ENCODE data around the gene DLX6.

The DLX6 gene

GRCh38 chr7:96989859-96990317, 15.5 kb upstream of the DLX6 start:
- Mint-ChIP-seq H3K9me3 (no peaks in the 10 kb centered on the region), H3K4me1 (no peaks in the 10 kb centered on the region), H3K27ac (no peak overlapping the region), H3K4me3 (no peak overlapping the region), H3K27me3 (peaks cover 65% of the 10 kb centered on the region), H3K36me3 (peaks cover 2% of the 10 kb centered on the region)
- CTCF ChIA-PET, result interaction anchor here (0.9 kb wide), 1 partner anchor 38 kb away, joined by 3 read pairs; no protein-coding TSS in a partner anchor
- DNase-seq, result no peak

- CTCF ChIA-PET, result no interaction called here
- H3K27me3 Mint-ChIP-seq, result peaks cover 83% of the 10 kb centered on the region
- H3K27ac Mint-ChIP-seq, result no peak overlapping the region
- no peak overlapping the region for H3K4me3 Mint-ChIP-seq
- no peak for DNase-seq
- no peaks in the 10 kb centered on the region for H3K9me3 Mint-ChIP-seq
- no peaks in the 10 kb centered on the region for H3K4me1 Mint-ChIP-seq
- H3K36me3 Mint-ChIP-seq, result peaks cover 2% of the 10 kb centered on the region
Observed at GRCh38 chr7:96991546-96992191, 13.7 kb upstream of the DLX6 start.

GRCh38 chr7:96992192-96993005, 13.0 kb upstream of the DLX6 start:
- H3K9me3 Mint-ChIP-seq, result no peaks in the 10 kb centered on the region
- peaks cover 85% of the 10 kb centered on the region for H3K27me3 Mint-ChIP-seq
- H3K36me3 Mint-ChIP-seq, result peaks cover 2% of the 10 kb centered on the region
- DNase-seq, result no peak
- H3K4me3 Mint-ChIP-seq, result no peak overlapping the region
- no peaks in the 10 kb centered on the region for H3K4me1 Mint-ChIP-seq
- CTCF ChIA-PET, result interaction anchor here (1.5 kb wide), 1 partner anchor 915 kb away, joined by 3 read pairs; no protein-coding TSS in a partner anchor
- peak overlapping the region; percentile 16 for H3K27ac Mint-ChIP-seq

- no peaks in the 10 kb centered on the region for H3K9me3 Mint-ChIP-seq
- DNase-seq, result no peak
- H3K4me3 Mint-ChIP-seq, result no peak overlapping the region
- H3K36me3 Mint-ChIP-seq, result peaks cover 2% of the 10 kb centered on the region
- CTCF ChIA-PET, result interaction anchor here (1.1 to 1.5 kb wide), 2 partner anchors 10 to 916 kb away, joined by 3 read pairs; no protein-coding TSS in a partner anchor
- no peaks in the 10 kb centered on the region for H3K4me1 Mint-ChIP-seq
- H3K27me3 Mint-ChIP-seq, result peaks cover 91% of the 10 kb centered on the region
- H3K27ac Mint-ChIP-seq, result no peak overlapping the region
Observed at GRCh38 chr7:96993094-96993865, 12.1 kb upstream of the DLX6 start.

- CTCF ChIA-PET, result interaction anchor here (1.1 kb wide), 1 partner anchor 9 kb away, joined by 3 read pairs; no protein-coding TSS in a partner anchor
- H3K4me3 Mint-ChIP-seq, result no peak overlapping the region
Observed at GRCh38 chr7:96993980-96994379, 11.4 kb upstream of the DLX6 start.

GRCh38 chr7:96995406-96996110, 9.8 kb upstream of the DLX6 start:
- CTCF ChIA-PET, result interaction anchor here (0.7 kb wide), 1 partner anchor 24 kb away, joined by 3 read pairs; no protein-coding TSS in a partner anchor
- H3K36me3 Mint-ChIP-seq, result no peaks in the 10 kb centered on the region
- no peak overlapping the region for H3K4me3 Mint-ChIP-seq
- H3K27ac Mint-ChIP-seq, result no peak overlapping the region
- H3K27me3 Mint-ChIP-seq, result peaks cover 96% of the 10 kb centered on the region
- DNase-seq, result no peak
- no peaks in the 10 kb centered on the region for H3K4me1 Mint-ChIP-seq
- H3K9me3 Mint-ChIP-seq, result no peaks in the 10 kb centered on the region

More at GRCh38 chr7:96993980-96994379, 11.4 kb upstream of the DLX6 start:
- no peaks in the 10 kb centered on the region for H3K4me1 Mint-ChIP-seq
- DNase-seq, result no peak
- peaks cover 2% of the 10 kb centered on the region for H3K36me3 Mint-ChIP-seq
- no peaks in the 10 kb centered on the region for H3K9me3 Mint-ChIP-seq
- H3K27me3 Mint-ChIP-seq, result peaks cover 91% of the 10 kb centered on the region
- H3K27ac Mint-ChIP-seq, result no peak overlapping the region

- CTCF ChIA-PET, result interaction anchor here (0.7 kb wide), 1 partner anchor 23 kb away, joined by 3 read pairs; no protein-coding TSS in a partner anchor
Observed at GRCh38 chr7:96996111-96996957, 9.0 kb upstream of the DLX6 start.

GRCh38 chr7:96996958-96997511, 8.3 kb upstream of the DLX6 start:
- Mint-ChIP-seq H3K4me3 (no peak overlapping the region), H3K27me3 (peaks cover 99% of the 10 kb centered on the region)

More at GRCh38 chr7:96996111-96996957, 9.0 kb upstream of the DLX6 start:
- Mint-ChIP-seq H3K4me3 (no peak overlapping the region), H3K27me3 (peaks cover 99% of the 10 kb centered on the region), H3K4me1 (no peaks in the 10 kb centered on the region), H3K9me3 (no peaks in the 10 kb centered on the region), H3K36me3 (no peaks in the 10 kb centered on the region), H3K27ac (no peak overlapping the region)
- no peak for DNase-seq

GRCh38 chr7:96997512-96998032, 7.8 kb upstream of the DLX6 start:
- CTCF ChIA-PET, result interaction anchor here (2.0 kb wide), 1 partner anchor 29 kb away, joined by 8 read pairs; no protein-coding TSS in a partner anchor

More at GRCh38 chr7:96996958-96997511, 8.3 kb upstream of the DLX6 start:
- Mint-ChIP-seq H3K36me3 (no peaks in the 10 kb centered on the region), H3K4me1 (no peaks in the 10 kb centered on the region), H3K27ac (no peak overlapping the region), H3K9me3 (no peaks in the 10 kb centered on the region)
- DNase-seq, result no peak
- CTCF ChIA-PET, result interaction anchor here (2.0 kb wide), 1 partner anchor 30 kb away, joined by 8 read pairs; no protein-coding TSS in a partner anchor

GRCh38 chr7:96998333-96998732, 7.0 kb upstream of the DLX6 start:
- peak overlapping the region; percentile 67 for H3K27ac Mint-ChIP-seq
- no peaks in the 10 kb centered on the region for H3K4me1 Mint-ChIP-seq
- CTCF ChIA-PET, result interaction anchor here (2.0 kb wide), 1 partner anchor 29 kb away, joined by 8 read pairs; no protein-coding TSS in a partner anchor
- H3K36me3 Mint-ChIP-seq, result peaks cover 2% of the 10 kb centered on the region
- H3K9me3 Mint-ChIP-seq, result no peaks in the 10 kb centered on the region
- no peak overlapping the region for H3K4me3 Mint-ChIP-seq
- no peak for DNase-seq
- H3K27me3 Mint-ChIP-seq, result peaks cover 99% of the 10 kb centered on the region

More at GRCh38 chr7:96997512-96998032, 7.8 kb upstream of the DLX6 start:
- H3K4me1 Mint-ChIP-seq, result no peaks in the 10 kb centered on the region
- H3K27ac Mint-ChIP-seq, result no peak overlapping the region
- no peak for DNase-seq
- no peaks in the 10 kb centered on the region for H3K36me3 Mint-ChIP-seq
- H3K9me3 Mint-ChIP-seq, result no peaks in the 10 kb centered on the region
- peaks cover 99% of the 10 kb centered on the region for H3K27me3 Mint-ChIP-seq
- no peak overlapping the region for H3K4me3 Mint-ChIP-seq

GRCh38 chr7:96998744-96999143, 6.6 kb upstream of the DLX6 start:
- Mint-ChIP-seq H3K36me3 (peaks cover 3% of the 10 kb centered on the region), H3K9me3 (no peaks in the 10 kb centered on the region), H3K27ac (no peak overlapping the region), H3K4me3 (no peak overlapping the region), H3K4me1 (no peaks in the 10 kb centered on the region), H3K27me3 (peaks cover 99% of the 10 kb centered on the region)
- CTCF ChIA-PET, result interaction anchor here (2.0 kb wide), 1 partner anchor 28 kb away, joined by 8 read pairs; no protein-coding TSS in a partner anchor
- DNase-seq, result no peak

- Mint-ChIP-seq H3K9me3 (no peaks in the 10 kb centered on the region), H3K27me3 (peaks cover 99% of the 10 kb centered on the region), H3K4me3 (no peak overlapping the region), H3K27ac (no peak overlapping the region), H3K4me1 (peaks cover 7% of the 10 kb centered on the region), H3K36me3 (peaks cover 3% of the 10 kb centered on the region)
- CTCF ChIA-PET, result interaction anchor here (1.6 kb wide), 1 partner anchor 8 kb away, joined by 5 read pairs; no protein-coding TSS in a partner anchor
- no peak for DNase-seq
Observed at GRCh38 chr7:97001221-97001620, 4.1 kb upstream of the DLX6 start.

All from activated naive CD4-positive, alpha-beta T cell treated with anti-CD3 and anti-CD28 coated beads, Interleukin-2, amount 10 ng/mL, durations not matched to agents 7 days and 5 days (primary cell).